ENCODE data around the gene GREB1.

The GREB1 gene, protein sequence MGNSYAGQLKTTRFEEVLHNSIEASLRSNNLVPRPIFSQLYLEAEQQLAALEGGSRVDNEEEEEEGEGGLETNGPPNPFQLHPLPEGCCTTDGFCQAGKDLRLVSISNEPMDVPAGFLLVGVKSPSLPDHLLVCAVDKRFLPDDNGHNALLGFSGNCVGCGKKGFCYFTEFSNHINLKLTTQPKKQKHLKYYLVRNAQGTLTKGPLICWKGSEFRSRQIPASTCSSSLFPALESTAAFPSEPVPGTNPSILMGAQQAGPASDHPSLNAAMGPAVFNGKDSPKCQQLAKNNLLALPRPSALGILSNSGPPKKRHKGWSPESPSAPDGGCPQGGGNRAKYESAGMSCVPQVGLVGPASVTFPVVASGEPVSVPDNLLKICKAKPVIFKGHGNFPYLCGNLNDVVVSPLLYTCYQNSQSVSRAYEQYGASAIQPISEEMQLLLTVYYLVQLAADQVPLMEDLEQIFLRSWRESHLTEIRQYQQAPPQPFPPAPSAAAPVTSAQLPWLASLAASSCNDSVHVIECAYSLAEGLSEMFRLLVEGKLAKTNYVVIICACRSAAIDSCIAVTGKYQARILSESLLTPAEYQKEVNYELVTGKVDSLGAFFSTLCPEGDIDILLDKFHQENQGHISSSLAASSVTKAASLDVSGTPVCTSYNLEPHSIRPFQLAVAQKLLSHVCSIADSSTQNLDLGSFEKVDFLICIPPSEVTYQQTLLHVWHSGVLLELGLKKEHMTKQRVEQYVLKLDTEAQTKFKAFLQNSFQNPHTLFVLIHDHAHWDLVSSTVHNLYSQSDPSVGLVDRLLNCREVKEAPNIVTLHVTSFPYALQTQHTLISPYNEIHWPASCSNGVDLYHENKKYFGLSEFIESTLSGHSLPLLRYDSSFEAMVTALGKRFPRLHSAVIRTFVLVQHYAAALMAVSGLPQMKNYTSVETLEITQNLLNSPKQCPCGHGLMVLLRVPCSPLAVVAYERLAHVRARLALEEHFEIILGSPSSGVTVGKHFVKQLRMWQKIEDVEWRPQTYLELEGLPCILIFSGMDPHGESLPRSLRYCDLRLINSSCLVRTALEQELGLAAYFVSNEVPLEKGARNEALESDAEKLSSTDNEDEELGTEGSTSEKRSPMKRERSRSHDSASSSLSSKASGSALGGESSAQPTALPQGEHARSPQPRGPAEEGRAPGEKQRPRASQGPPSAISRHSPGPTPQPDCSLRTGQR (N-terminal part only)

DNA sequence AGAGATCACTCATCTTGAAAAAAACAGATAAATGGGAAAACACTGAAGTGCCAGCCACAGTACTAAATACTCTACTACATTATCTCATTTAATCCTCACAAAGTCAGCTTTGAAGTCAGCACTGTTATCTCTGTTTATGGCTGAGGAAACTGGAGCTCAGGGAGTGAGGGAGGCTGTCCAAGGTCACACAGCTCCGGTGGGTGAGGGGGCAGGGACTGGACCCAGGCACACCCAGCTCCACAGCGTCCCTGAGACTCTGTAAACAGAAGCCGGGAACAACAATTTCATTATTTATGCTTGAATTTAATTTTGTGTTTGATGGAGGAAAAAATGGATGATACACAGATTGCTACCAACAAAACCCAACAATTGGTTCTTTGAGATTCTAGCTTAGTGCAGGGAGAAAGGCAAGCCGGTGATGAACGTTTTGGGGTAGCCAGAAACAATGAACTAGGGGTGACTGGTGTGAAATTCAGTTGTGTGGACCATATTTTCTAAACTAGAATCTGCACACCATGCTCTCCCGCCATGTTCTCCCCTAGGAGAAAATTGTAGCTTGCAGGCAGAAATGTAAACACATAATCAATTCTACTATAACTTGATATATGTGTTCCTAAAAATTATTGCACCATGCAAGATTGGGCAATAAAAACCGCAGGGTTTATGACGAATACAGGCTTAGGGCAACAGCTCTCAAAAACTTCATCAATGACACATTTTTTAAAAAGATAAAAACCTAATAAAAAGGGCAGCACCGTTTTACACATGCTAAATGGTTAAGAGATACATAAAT lies at the start of gene GREB1:
Gene GREB1, plus strand, starts transcription at position 768 of the 793 bp plus-strand sequence. CDS start 22,570 bp downstream, outside the sequence.
- Histone ChIP-seq H3K9me3 (no peaks in the 10 kb centered on the region), H3K36me3 (no peaks in the 10 kb centered on the region), H3K27ac (no peak within 1 kb of the TSS), H3K4me1 (ENCODE audit: control insufficient read depth in 1 of 2, insufficient read depth in 1 of 2, low read depth in 1 of 2, low read length in 1 of 2) (no peaks in the 10 kb centered on the region), H3K27me3 (peaks cover 77% of the 10 kb centered on the region), H3K4me3 (ENCODE audit: low read depth in 1 of 2, low read length in 1 of 2) (no peak within 1 kb of the TSS)
- TF ChIP-seq, protein P1, sequence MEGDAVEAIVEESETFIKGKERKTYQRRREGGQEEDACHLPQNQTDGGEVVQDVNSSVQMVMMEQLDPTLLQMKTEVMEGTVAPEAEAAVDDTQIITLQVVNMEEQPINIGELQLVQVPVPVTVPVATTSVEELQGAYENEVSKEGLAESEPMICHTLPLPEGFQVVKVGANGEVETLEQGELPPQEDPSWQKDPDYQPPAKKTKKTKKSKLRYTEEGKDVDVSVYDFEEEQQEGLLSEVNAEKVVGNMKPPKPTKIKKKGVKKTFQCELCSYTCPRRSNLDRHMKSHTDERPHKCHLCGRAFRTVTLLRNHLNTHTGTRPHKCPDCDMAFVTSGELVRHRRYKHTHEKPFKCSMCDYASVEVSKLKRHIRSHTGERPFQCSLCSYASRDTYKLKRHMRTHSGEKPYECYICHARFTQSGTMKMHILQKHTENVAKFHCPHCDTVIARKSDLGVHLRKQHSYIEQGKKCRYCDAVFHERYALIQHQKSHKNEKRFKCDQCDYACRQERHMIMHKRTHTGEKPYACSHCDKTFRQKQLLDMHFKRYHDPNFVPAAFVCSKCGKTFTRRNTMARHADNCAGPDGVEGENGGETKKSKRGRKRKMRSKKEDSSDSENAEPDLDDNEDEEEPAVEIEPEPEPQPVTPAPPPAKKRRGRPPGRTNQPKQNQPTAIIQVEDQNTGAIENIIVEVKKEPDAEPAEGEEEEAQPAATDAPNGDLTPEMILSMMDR (IDR thresholded peaks at IDR 0.05) = no peak

DNA sequence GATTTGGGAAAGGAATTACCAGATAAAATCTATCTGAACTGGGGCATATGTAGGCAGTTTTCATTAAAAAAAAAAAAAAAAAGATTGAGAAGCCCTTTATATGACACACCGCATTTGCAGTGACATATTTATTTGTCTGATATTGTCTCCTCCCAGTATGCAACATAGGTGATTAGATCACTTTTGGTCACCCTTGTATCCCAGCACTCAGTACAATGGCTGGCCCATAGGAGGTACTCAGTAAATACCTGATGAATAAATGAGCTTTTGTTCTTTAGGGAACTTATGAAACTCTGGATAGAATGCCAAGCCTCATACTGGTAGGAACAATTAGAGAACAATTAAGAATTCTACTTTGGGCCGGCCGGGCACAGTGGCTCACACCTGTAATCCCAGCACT lies 45.0 kb upstream of the GREB1 start:
- TF ChIP-seq, protein P1 (IDR thresholded peaks at IDR 0.05) = no peak
- no peaks in the 10 kb centered on the region for H3K4me1 ChIP-seq (ENCODE audit: control insufficient read depth in 1 of 2, insufficient read depth in 1 of 2, low read depth in 1 of 2, low read length in 1 of 2)
- H3K27ac ChIP-seq = no peak overlapping the region
- peaks cover 93% of the 10 kb centered on the region for H3K27me3 ChIP-seq
- no peaks in the 10 kb centered on the region for H3K9me3 ChIP-seq
- no peaks in the 10 kb centered on the region for H3K36me3 ChIP-seq
- no peak overlapping the region for H3K4me3 ChIP-seq (ENCODE audit: low read depth in 1 of 2, low read length in 1 of 2)

DNA sequence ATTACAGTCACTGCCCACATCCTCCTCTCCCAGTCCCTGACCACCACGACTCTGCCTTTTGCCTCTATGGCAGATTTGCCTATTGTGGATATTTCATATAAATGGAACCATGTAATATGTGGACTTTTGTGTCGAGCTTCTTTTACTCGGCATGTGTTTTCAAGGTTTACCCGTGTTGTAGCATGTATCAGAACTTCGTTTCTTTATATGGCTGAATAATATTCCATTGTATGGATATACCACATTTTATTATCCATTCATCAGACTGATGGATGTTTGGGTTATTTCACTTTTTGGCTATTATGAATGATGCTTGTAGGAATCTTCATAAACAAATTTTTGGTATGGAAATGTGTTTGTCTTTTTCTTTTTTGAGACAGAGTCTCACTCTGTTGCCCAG lies 43.7 kb upstream of the GREB1 start:
- peaks cover 91% of the 10 kb centered on the region for H3K27me3 ChIP-seq
- TF ChIP-seq, protein P1 (IDR thresholded peaks at IDR 0.05) = no peak
- no peak overlapping the region for H3K27ac ChIP-seq
- H3K4me1 ChIP-seq (ENCODE audit: control insufficient read depth in 1 of 2, insufficient read depth in 1 of 2, low read depth in 1 of 2, low read length in 1 of 2) = no peaks in the 10 kb centered on the region
- no peak overlapping the region for H3K4me3 ChIP-seq (ENCODE audit: low read depth in 1 of 2, low read length in 1 of 2)
- no peaks in the 10 kb centered on the region for H3K36me3 ChIP-seq
- H3K9me3 ChIP-seq = no peaks in the 10 kb centered on the region

DNA sequence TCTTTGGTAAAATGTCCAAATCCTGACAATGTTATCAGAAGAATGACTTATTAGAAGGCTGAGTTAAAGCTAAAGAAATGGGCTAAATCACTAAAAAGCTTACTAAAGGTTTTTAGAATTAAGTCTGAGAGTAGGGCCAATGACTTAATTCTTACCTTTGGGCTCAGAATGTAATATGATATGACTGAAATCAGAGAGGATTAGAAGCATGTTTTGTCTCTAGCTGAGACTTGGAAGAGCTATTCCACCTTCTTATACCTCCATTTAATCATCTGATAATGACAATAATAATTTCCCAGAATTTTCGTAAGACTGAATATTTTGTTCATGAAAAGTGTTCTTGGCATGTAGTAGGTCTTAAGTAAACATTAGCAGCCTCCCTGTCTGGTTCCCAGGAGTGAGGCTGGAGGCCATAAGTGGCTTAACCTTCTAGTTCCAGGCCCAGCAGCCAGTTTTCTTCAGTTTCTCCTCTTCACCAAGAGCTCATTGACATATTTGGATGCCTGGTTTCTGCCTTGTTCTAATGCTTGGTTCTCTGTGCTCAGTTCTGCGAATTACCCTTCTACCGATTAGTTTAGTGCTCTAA lies 42.4 kb upstream of the GREB1 start:
- no peak overlapping the region for H3K4me3 ChIP-seq (ENCODE audit: low read depth in 1 of 2, low read length in 1 of 2)
- TF ChIP-seq, protein P1 (IDR thresholded peaks at IDR 0.05) = no peak
- H3K27me3 ChIP-seq = peaks cover 88% of the 10 kb centered on the region
- no peaks in the 10 kb centered on the region for H3K4me1 ChIP-seq (ENCODE audit: control insufficient read depth in 1 of 2, insufficient read depth in 1 of 2, low read depth in 1 of 2, low read length in 1 of 2)
- no peaks in the 10 kb centered on the region for H3K9me3 ChIP-seq
- no peaks in the 10 kb centered on the region for H3K36me3 ChIP-seq
- H3K27ac ChIP-seq = no peak overlapping the region
